Activated CD4-positive, alpha-beta T cell treated with anti-CD3 and anti-CD28 coated beads, Interleukin-10, Interleukin-2, amounts not matched to agents 100 ng/mL and 50 ng/mL, durations not matched to agents 16 hours and 8 hours (primary cell): ENCODE results near the gene OBSCN.

ENCODE experiments used
- DNase-seq: peaks from one replicate; pipeline ENCODE4 v3.0.0-alpha.2; 2020

Gene OBSCN

DNA sequence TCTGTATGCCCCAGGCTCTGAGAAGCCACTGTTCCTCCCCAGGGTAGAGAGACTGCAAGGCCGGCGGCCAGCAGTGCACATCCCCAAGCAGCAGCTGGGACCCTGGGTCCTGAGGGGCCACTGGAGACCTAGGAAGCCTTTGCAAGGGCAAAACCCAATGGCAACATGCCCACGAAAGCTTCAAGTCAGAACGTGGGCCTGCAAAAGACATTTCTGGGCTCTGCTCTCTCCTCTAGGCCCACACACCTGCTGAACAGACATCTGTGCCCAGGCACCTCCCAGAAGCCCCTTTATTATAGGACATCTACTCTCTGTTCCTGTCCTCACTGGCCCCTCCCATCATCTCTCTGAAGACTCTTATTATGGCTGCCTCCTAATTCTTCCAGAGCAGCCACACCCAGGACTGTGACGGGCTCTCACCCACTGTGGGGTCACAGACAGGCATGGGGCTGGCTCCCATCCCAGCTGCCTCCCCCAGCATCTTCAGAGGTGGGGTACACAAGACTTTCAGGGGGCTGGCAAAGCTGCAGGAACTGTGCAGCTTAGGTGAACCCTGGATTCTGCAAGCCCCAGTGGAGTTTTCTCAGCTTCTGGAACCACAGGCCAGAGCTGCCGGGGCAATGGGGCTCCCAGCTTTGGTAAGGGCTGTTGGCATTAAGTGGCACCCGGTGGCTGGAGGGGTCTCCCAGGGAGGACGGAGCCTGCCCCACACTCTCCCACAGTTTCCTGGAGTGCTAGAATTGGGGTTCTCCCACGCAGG, 186.1 kb downstream of the OBSCN start:
- DNase-seq, result no peak

GRCh38 chr1:228394571-228395394, 186.9 kb downstream of the OBSCN start:
- no peak for DNase-seq

DNA sequence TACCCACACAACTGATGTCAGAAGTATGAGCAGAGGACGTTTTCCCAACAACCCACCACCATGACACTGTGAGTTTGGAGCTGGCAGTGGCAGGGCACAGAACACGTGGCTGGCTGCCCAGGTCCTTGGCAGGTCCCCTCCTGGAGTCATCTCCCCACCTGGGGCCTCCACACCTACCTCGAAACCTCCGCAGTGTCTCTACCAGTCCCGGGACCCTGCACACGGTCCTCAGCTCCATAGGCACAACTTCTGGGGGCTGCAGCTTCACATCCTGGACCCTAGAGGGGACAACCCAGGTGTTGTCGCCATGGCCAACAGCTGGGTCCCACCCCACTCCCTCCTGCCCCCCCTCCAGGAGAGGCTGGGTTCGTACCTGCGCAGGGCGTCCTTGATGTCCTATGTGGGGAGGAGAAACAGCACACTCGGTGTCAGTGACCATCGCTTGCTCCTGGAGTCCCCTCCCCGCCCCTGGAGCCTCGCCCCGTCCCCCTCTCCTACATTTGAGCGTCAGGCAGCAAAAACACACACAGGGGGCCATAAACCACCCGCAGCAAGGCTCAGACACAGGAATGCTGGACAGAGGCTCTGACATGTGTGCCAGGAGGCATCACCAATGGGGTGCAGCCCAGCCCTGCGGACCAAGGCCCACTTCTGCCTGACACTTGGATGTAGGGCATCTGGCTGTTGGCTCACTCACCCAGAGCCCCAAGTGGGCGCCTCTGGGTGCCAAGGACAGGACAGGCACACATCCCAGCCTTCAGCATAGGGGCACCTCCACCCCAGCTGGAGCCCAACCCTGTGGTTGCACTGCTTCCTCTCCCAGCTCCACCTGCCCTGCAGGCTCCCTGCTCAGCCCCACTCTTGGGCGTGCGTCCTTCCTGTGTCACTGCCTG, 189.2 kb downstream of the OBSCN start:
- DNase-seq, result no peak

- DNase-seq, result no peak
These were observed 190.1 kb downstream of the OBSCN start for GRCh38 chr1:228397966-228398365.

DNA sequence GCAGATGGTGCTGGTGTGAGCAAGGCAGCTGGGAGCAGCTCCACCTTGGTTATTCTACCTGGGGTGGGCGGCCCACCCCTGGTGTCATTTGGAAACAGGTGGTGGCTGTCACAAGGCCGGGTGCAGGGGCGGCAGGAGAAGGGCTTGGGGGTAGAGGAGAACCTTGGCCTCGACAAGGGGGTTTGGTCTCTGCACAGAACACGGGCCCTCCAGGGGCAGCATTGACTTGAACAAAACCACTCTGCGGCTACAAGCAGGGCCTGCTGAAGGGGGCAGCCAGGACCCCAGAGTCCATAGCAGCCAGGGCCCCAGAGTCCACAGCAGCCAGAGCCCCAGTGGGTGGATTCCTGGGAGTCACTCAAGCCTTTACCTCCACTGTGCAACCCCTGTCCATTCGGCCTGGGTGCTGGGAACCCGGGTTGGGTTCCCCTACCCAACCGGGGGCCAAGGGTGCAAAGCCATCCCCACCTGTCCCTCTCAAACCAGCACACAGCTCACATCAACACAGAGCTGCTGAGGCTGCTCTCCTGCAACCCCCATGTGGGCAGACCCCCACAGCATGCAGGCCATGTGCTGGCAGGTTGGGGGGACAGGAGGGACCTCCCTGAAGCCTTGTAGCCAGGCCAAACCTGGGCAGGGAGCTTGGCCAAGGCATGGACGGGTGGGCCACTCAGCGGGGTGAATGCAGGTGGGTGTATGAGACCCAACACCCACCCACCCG, 191.1 kb downstream of the OBSCN start:
- no peak for DNase-seq

GRCh38 chr1:228399531-228400236, 191.8 kb downstream of the OBSCN start:
- no peak for DNase-seq

DNA sequence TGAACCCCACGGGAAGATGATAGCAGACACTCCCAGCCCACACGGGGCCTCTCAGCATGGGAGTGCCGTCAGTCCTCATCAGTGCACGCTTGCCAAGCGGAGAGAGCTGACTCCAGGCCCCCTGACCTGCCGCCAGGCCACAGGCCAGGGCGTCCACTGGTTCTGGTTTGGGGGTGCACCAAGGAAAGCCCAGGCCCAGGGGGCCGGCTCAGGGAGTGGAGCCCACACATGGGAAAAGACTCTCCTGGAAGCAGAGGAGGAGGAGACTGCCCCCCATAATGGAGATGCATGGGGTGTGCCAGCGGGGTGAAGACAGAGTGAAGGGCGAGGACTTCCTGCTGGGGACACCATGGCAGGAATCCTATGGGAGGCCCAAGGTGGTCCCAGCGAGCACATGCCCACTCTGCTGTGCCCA, 192.4 kb downstream of the OBSCN start:
- no peak for DNase-seq

DNA sequence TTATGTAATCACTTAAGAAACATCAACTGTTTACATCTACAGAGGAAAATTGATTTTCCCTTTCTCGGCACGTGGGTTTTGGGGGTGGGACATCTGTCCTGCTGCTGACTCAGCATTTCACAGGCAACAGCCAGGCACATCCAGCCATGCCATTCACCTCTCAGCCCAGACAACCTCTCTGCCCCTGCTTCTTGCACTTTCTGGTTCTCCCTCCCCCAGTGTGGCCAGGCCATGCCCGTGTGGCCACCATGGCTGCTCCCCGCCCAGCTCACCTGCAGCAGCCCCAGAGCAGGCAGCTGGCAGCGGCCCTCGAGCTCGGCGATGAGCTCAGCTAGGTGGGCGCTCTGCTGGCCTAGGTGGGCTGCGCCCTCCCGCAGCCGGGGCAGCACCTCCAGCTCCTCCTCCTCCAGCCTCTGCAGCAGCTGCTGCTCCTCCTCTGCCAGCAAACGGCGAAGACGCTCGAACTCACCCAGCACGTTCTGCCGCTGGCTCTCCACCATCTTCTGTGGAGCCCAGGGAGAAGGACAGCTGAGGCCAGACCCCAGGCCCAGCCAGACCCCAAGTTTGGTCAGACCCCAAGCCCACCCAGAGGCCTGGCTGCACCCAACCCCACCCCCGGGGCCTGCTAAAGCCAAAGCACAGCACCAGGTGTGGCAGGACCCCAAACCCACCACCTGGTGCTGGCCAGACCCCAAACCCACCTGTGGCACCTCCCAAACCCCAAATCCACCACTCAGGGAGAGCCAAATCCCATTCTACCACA, 193.0 kb downstream of the OBSCN start:
- no peak for DNase-seq

GRCh38 chr1:228401782-228402640, 194.2 kb downstream of the OBSCN start:
- DNase-seq, result no peak

DNA sequence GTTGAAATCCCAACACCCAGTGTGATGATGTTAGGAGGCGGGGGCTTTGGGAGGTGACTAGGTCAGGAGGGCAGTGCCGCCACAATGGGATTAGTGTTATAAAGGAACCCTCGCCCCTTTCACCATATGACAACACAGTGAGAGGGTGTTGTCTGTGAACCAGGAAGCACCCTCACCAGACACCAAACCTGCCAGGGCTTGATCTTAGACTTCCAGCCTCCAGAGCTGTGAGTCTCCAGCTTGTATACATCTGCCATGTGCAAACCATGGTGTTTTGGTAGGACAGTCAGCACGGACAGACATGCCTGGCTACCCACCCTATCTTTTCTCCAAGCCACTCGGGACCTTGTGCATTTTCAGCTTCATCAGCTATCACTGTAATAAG, 194.8 kb downstream of the OBSCN start:
- DNase-seq, result no peak

DNA sequence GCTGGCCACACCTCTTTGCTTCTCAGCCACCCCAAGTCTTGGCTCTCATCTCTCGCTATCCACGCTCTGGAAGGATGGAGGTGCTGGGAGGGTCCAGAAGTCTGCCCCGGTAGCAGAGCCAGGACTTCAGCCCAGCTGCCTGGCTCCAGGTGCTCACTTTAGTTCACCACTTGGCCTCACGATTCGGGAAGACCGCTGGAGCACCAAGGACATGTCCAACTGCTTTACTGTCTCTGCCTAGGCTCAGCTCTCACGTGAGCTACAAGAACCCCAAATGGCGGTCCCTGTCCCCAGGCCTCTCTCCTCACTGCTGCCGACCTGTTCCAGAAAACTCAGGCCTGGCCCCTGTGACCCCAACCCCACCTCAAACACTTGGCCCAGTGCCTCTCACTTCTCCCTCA, 195.4 kb downstream of the OBSCN start:
- no peak for DNase-seq

- DNase-seq, result peak; percentile 42
These were observed 196.4 kb downstream of the OBSCN start for GRCh38 chr1:228404107-228404720.

GRCh38 chr1:228405200-228405978, 197.5 kb downstream of the OBSCN start:
- no peak for DNase-seq

- DNase-seq, result no peak
These were observed 198.1 kb downstream of the OBSCN start for GRCh38 chr1:228405979-228406228.

- no peak for DNase-seq
These were observed 199.5 kb downstream of the OBSCN start for GRCh38 chr1:228407106-228408040.

DNA sequence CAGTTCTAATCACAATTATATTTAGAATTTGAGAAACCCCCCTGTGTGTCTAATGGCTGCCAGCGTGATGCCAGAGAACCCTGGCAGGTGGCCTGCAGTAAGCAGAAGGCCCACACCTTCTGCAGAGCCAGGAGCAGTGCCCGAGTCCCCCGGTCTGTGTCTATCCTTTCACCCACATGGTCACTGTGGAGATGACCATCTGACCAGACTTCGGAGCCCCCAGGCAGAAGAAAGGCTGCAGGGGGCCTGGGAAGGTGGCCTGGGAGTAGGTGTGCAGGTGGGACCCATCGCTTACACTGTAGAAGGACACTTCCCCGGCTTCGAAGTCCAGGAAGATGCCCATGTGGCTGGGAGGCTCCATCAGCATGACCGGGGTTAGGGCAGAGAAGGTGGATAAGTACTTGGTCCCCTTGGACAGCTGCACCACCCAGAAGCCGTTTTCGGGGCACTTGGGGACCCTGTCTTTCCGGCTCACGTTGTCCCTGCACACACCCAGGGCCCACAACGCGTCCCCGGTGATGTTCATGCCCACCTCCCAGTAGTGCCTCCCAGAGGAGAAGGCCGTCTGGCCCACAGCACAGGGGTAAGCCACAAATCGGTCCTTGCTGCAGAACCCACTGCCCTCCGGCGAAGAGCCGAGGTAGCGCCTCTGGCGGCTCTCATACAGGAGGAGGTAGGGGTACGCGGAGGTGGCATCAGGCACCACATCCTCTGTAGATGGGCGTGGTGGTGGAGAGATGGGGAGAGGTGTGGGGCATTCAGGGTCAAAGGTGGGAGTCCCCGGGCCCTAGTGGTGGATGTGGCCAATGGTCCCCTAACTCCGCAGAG, 200.4 kb downstream of the OBSCN start:
- DNase-seq, result no peak
